ENCODE data around the gene SMO.

DNA sequence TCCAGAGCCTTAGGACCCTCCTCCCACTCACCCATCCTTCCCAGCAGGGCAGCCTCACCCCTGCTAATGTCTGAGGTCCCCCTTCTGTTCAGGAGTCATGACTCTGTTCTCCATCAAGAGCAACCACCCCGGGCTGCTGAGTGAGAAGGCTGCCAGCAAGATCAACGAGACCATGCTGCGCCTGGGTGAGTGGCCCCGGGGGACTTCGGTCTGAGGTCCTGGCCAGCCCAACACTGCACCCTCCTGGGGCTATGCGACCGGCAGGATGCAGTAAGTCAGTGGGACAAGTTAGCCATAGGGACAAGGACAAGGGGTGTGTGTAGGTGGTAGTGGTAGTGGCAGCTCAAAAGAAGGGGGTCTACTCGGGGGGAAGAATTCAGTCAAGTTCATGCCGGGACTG is 20.2 kb downstream of the SMO start:
- no peak for TF ChIP-seq EZH2 (IDR thresholded peaks at IDR 0.05; ENCODE audit: low read length, missing control alignments)
- TF ChIP-seq, protein P1, sequence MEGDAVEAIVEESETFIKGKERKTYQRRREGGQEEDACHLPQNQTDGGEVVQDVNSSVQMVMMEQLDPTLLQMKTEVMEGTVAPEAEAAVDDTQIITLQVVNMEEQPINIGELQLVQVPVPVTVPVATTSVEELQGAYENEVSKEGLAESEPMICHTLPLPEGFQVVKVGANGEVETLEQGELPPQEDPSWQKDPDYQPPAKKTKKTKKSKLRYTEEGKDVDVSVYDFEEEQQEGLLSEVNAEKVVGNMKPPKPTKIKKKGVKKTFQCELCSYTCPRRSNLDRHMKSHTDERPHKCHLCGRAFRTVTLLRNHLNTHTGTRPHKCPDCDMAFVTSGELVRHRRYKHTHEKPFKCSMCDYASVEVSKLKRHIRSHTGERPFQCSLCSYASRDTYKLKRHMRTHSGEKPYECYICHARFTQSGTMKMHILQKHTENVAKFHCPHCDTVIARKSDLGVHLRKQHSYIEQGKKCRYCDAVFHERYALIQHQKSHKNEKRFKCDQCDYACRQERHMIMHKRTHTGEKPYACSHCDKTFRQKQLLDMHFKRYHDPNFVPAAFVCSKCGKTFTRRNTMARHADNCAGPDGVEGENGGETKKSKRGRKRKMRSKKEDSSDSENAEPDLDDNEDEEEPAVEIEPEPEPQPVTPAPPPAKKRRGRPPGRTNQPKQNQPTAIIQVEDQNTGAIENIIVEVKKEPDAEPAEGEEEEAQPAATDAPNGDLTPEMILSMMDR (conservative IDR thresholded peaks at IDR 0.05 in 1 of 2, IDR thresholded peaks at IDR 0.05 in 1 of 2; ENCODE audit: low read depth in 1 of 2, low read length in 2 of 2) = no peak

Data from fibroblast of lung (primary cell).